Measurements from ENCODE around the gene ITPR3.
"Not testable (repeated sequence)": the region's sequence is repeated elsewhere in the genome, so short reads cannot be mapped to it uniquely, and the experiment has no call there.

Gene ITPR3

DNA sequence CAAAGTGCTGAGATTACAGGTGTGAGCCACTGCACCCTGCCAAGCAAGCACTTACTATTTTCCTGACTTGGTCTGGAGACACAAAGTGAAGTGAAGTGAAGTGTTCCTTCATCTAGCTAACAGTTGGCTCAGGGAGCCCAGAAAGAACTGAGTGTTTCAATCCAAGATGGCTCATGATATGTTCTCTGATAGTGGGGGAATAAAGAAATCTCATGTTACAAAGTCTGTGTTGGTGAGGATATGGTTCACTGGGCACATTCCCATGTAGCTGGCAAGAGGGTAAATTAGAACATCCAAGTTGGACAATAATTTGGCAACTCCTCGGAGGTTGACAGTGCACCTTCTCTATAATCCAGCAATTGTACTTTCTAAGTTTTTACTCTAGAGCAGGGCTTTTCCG is 5.0 kb upstream of the ITPR3 start:
- DNase-seq, result no peak

DNA sequence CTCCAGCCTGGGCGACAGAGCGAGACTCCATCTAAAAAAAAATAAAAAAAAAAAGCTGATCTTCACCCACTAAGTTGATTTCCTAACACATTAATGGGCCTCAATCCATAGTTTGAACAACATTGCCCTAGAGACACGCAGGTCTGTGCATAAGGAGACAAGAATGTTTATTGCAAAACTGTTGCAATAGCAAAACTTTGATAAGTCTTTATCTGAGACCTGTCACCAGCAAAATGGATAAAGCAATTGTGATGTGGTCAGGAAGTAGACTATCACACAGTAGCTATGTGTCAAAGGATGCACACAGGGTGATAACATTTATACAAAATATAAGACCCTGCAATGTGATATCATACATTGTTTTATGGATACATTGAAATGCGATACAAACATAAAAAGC is 4.2 kb upstream of the ITPR3 start:
- DNase-seq, result no peak

- DNase-seq, result no peak
Measured at GRCh38 chr6:33619166-33619840, 1.8 kb upstream of the ITPR3 start.

DNA sequence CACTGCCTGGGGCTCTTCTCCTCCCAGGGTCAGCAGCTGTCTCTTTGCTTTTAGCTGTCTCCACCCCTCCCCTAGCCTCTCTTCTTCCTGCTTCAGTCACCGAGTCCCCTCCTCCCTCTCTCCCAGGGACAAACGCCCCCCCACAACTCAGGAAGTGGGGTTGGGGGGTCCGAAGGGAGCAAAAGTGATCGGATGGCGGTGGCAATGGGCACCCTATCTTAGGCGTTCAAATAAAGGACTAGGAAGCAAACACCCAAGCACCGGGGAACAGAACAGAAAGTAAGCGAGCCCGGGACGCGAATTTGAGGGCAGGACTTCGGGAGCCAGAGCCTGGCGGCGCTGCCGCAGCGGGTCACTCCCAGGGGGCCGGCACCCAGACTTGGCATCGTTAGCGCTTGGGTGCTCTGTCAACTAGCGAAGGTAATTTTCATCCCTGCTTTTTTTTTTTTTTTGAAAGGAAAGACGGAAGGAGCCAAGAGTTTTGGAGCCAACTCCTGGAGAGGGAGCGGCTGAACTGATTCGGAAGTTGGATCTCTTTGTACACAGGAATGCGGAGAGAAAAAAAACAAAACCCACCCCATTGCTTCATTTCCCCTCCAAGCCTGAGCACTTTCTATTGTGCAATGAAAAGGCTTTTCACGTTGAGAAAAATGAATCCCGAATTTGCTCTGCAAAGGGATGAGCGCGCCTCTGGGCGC is 815 bp upstream of the ITPR3 start:
- peak; percentile 53 for DNase-seq

- DNase-seq, result peak; percentile 44
Measured at GRCh38 chr6:33621711-33622388, 728 bp downstream of the ITPR3 start.

DNA sequence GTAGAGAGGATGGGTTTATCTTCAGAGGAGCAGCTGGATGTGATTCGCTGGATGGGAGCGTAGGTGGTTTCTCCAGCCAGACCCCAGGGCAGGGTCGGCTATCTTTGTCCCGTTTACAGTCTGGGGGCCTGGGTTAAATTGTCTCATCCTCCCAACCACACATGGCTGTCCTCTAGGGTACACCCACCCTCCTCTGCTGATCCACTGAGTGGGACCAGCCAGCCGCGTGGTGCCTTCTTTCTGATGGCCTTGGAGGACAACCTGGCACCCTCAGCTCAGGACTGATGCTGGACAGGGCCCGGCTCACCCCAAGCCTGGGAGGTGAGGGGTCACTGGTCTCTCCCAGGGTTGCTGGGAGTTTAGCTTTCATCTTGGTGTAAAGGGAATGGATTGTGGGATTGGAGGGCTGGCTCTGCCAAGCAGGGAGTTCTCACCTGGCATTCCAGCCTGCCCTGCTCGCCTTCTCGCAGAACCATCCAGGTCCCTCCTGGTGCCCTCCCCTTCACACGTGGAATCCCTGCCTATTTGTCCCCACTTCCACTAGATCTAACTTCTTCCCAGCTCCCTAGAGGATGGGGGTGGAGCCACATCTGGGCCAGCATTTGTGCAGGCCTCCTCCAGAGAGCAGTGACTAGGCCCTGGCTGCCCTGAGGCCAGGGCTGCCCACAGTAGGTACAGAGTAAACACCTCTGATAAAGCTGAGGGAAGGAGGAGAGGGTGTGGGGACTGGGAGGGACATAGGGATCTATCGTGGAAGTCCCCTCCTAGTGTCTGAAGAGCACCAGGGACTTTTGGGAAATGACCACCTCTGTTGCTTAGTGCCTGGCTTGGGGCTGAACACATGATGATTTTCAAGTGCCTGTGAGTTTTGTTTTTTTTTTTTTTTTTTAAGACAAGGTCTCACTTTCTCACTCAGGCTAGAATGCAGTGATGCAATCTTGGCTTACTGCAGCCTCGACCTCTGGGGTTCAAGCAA is 1.6 kb downstream of the ITPR3 start:
- DNase-seq, result no peak

DNA sequence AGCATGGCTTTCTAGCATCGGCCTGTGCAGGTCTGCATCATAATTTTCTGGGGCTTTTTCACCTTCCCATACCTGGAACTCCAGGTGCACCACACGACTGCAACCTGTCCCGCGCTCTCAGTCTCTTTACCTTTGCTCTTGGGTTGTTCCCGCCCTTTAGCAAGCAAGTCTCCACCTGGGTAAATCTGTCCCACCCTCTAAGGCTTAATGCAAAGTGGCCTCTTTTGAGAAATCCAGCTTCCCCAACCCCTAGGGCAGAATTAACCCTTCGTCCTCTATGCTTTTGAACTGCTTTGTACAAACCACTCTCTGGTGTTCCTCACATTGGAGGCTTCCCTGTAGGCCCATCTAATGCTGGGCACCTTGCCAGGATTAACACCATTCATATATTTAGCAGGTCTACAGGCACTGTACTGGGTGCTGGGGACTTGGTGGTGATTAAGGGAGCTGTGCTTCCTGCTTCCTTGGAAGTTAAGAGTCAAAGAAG is 2.8 kb downstream of the ITPR3 start:
- no peak for DNase-seq

DNA sequence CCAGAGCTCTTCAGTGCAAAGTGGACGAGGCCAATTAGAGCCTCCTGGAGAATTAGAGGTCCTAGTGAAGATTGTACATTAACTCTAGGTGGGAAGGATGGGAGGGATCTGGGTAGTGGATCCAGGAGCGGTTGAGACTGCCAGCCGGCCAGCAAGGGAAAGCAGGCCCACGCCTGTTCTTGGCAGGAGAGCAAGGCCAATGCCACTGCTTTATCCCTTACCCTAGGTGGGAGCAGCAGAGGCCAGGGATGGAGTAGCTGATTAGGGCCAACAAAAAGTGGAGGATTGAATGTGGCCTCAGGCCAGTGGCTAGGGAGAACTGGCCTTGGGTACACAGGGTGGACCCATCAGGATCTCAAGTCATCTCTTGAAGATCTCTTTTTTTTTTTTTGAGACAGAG is 3.7 kb downstream of the ITPR3 start:
- no peak for DNase-seq

DNA sequence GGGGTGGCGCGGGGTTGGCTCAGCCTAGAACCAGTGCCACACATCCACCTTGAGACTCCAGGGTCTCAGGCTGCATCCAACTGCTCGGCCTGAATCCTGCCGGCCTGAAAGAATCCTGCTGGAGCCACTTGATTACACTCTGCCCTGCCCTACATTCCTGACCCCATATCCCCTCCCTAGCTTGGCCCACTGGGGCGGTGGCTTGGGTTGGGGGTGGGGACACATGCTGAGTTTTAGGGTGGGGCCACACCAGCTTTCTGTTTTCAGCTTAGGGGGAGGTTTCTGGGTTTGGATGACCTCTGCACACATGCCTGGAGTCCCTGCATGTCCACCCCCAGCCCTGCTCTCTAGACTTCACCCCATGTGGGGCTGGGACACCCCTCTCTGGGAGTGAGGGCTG is 6.8 kb downstream of the ITPR3 start:
- DNase-seq, result no peak

GRCh38 chr6:33628401-33628964 is 7.4 kb downstream of the ITPR3 start:
- peak; percentile 20 for DNase-seq

- no peak for DNase-seq
Measured at GRCh38 chr6:33630014-33630413, 8.9 kb downstream of the ITPR3 start.

- not testable (repeated sequence) for DNase-seq
Measured at GRCh38 chr6:33631521-33631920, 10.4 kb downstream of the ITPR3 start.

DNA sequence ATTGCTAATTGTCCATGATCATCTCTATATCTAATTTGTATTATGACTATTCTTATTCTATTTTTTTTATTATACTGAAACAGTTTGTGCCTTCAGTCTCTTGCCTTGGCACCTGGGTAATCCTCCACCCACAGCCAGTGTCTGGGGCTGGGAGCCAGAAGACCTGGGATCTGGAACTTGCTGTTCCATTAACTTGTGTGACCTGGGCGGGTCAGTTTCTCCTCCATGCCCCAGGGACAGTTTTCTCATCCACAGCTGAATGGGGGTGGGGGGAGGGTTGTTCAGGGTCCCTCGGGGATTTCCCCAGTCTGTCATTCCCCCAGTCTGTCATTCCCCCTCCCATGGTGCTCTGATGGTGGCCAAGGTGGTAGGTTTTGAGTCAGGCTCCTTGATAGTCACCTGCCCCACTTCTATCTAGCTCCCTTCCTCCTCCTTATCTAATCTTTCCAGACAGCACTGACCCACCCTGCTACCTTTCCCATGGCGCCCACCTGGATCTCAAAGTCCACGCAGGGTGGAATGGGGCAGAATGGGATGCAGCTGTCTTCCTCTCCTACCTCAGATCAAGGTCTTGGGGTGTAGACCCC is 10.9 kb downstream of the ITPR3 start:
- DNase-seq, result no peak

DNA sequence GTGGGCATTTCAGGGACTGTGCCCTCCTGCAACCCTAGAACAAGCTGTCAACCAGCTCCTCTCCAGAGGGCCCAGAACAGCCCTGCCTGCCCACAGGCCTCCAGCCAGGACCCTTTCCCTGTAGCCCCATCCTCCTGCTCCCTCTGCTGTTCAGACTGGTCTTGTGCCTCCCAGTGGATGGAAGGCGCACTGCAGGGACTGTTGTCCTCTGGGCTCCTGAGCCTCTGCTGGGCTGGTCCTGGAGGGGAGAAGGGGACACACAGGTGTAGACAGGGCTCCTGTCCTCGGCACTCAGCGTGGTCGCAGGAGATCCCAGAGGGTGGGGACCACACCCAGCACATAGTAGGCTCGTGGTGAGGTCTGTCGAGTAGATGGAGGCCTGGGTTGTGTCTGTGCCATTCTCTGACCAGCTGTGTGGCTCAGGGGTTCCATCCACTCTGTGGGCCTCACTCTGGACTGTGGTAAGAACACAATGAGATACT is 11.5 kb downstream of the ITPR3 start:
- DNase-seq, result no peak

DNA sequence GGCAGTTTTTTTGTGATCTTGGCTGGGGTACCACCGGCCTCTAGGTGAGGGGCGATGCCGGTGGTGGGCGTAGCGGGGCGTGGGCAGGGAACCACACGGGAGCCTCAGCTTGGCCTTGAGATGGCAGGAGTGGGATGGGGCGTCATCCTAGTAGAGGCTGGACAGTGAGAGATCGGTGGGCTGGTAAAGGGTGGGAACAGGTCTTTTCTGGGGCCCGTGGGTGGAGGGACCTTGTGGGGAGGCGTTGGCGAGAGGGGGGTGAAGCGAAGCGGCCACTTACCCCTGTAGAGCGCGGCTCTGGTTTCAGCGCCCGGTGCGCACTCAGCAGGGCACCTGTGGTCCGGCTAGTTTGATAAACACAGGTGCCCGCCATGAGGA is 12.0 kb downstream of the ITPR3 start:
- no peak for DNase-seq

DNA sequence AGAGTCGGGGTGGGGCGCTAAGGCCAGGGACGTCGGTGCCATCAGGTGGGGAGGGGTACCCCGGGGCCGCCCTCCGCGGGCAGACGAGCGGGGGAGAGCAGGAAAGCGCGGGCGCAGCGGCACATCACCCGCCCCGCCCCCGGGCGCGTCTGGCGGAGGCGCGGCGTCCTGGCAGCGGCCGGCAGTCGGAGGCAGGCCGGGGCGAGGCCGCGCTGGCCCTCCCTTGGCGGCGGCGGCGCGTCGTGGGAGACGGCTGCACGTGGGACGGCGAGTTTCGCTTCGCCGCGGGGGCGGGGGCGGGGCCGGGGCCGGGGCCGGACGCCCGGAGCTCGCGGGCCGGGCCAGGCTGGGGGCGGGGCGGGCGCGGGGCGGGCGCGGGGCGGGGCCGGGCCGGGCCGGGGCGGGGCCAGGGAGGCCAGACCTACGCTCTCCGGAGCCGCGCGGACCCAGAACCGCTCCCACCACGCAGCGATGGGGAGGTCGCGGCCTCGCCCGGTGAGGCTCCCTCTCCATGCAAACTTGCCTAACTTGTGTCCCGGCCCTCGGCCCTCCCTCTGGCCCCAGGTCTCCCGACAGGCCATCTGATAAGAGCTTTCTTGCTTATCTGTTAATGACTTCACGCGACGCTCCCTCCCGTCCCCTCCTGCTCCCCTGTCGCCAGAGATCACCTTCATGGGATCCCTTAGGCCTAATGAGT is 12.5 kb downstream of the ITPR3 start:
- peak; percentile 27 for DNase-seq

- no peak for DNase-seq
Measured at GRCh38 chr6:33634161-33634727, 13.1 kb downstream of the ITPR3 start.

GRCh38 chr6:33634946-33635345 is 13.8 kb downstream of the ITPR3 start:
- no peak for DNase-seq

DNA sequence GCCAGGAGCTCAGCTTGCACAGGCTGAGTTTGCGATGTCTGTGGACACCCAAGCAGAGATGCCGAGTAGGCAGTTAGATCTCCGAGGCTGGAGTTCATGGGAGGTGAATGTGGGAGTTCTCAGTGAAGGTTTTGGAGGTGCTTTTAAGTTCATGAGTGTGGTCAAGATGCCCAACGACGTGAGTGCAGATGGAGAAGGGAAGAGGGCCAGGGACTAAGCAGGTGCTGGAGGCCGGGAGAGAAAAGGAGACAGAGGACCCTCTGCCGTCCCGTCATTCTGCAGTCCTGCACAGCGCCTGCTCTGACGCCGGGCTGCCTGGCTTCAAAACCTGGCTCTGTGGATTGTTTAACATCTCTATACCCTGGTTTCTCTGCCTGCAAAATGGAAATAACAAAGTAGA is 15.5 kb downstream of the ITPR3 start:
- no peak for DNase-seq

DNA sequence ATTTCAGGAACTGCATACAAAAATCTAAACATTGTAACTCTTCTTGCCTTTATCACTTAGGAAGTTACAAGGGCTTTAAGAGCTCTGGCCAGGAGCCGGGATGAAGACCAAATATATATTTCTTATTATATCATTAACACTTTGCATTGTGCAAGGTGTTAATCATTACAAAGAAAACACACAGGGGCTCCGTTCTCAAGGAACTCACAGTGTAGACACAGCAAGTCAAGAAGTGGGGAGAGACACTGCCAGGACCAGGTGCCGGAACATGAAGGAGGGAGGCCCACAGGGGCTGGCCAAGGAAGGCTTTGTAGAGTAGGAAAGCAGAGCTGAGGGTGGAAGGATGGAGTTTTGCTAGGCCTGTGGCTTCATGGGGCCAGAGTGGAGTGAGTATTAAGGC is 17.4 kb downstream of the ITPR3 start:
- DNase-seq, result no peak

DNA sequence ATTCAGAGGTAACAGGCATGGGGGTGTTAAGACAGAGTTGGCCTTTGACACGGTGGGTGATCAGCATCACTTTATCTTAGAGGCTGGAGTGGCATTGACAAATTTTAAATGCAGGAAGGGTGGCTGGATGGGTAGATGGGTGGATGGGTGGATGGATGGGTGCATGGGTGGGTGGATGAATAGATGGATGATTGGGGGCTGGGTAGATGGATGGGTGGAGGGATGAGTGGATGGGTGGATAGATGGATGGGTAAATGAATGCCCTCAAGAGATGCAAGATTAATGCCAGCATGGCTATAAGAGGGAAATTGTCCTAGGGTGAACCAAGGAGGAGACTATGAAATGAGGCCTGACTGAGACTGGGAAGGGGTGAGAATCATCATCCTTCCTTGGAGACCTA is 18.4 kb downstream of the ITPR3 start:
- DNase-seq, result no peak

Data from NCI-H2171 treated with DMSO at 0.1 percent for 48 hours (cell line).